ENCODE data around the gene HMGN1. TPM values are rescaled to one million over a fixed set of nuclear protein-coding genes. Genes with fewer than 3 reads are reported as not detected.

HMGN1 gene
- polyA plus RNA-seq, 1 donor (not counting 4 experiments of a cell fraction or from before 2014, with no cell fraction given), result 245 TPM

- TF ChIP-seq, protein P1, sequence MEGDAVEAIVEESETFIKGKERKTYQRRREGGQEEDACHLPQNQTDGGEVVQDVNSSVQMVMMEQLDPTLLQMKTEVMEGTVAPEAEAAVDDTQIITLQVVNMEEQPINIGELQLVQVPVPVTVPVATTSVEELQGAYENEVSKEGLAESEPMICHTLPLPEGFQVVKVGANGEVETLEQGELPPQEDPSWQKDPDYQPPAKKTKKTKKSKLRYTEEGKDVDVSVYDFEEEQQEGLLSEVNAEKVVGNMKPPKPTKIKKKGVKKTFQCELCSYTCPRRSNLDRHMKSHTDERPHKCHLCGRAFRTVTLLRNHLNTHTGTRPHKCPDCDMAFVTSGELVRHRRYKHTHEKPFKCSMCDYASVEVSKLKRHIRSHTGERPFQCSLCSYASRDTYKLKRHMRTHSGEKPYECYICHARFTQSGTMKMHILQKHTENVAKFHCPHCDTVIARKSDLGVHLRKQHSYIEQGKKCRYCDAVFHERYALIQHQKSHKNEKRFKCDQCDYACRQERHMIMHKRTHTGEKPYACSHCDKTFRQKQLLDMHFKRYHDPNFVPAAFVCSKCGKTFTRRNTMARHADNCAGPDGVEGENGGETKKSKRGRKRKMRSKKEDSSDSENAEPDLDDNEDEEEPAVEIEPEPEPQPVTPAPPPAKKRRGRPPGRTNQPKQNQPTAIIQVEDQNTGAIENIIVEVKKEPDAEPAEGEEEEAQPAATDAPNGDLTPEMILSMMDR (optimal IDR thresholded peaks at IDR 0.05 in 1 of 3, IDR thresholded peaks at IDR 0.05 in 1 of 3, conservative IDR thresholded peaks at IDR 0.05 in 1 of 3; ENCODE audit: extremely low read depth in 1 of 3, insufficient read depth in 2 of 3, low read length in 3 of 3), result no peak
- Histone ChIP-seq H3K9me1 (ENCODE audit: control insufficient read depth, extremely low read depth, insufficient read depth, low read length) (no peaks in the 10 kb centered on the region), H3K9me3 (ENCODE audit: control insufficient read depth, low read depth, low read length) (no peaks in the 10 kb centered on the region), H3K27ac (ENCODE audit: control insufficient read depth, insufficient read depth, low read length) (peak overlapping the region; percentile 87), H2AFZ (ENCODE audit: control insufficient read depth, low read length) (no peak overlapping the region), H3K4me1 (ENCODE audit: control insufficient read depth, extremely low read depth, insufficient read depth, low read length) (peaks cover 24% of the 10 kb centered on the region), H3K4me2 (ENCODE audit: control insufficient read depth, extremely low read depth, insufficient read depth, low read depth, low read length) (peak overlapping the region; percentile 98), H3K27me3 (ENCODE audit: control insufficient read depth, extremely low read depth, insufficient read depth, low read length) (no peaks in the 10 kb centered on the region), H4K20me1 (ENCODE audit: control insufficient read depth, extremely low read depth, insufficient read depth, low read length) (peaks cover 8% of the 10 kb centered on the region), H3K79me2 (ENCODE audit: control insufficient read depth, insufficient read depth, low read length) (peaks cover 38% of the 10 kb centered on the region), H3K36me3 (ENCODE audit: control insufficient read depth in 2 of 2, extremely low read depth in 1 of 2, insufficient read depth in 2 of 2, low read length in 2 of 2) (peaks cover 5 to 21% of the 10 kb centered on the region in 2 experiments), H3K9ac (ENCODE audit: control insufficient read depth, extremely low read depth, insufficient read depth, low read length) (peak overlapping the region; percentile 19), H3K4me3 (ENCODE audit: control insufficient read depth in 2 of 3, extremely low read depth in 1 of 3, insufficient read depth in 2 of 3, low read depth in 1 of 3, low read length in 3 of 3) (peak overlapping the region; percentile 63 to 99 (median 96))
- FAIRE-seq (no peak), DNase-seq (ENCODE audit: low read depth, low spot score) (no peak)
- dilution Hi-C loops (cut with MboI; ENCODE audit: extremely low pct_ligation_motif_present, low sequenced_read_pairs), result no loop called here
Observed at GRCh38 chr21:39346671-39347331, 2.1 kb downstream of the HMGN1 start.

- Histone ChIP-seq H3K4me1 (ENCODE audit: control insufficient read depth, extremely low read depth, insufficient read depth, low read length) (peaks cover 24% of the 10 kb centered on the region), H3K36me3 (ENCODE audit: control insufficient read depth in 2 of 2, extremely low read depth in 1 of 2, insufficient read depth in 2 of 2, low read length in 2 of 2) (peaks cover 5 to 27% of the 10 kb centered on the region in 2 experiments), H2AFZ (ENCODE audit: control insufficient read depth, low read length) (no peak overlapping the region), H3K27ac (ENCODE audit: control insufficient read depth, insufficient read depth, low read length) (no peak overlapping the region), H3K9me3 (ENCODE audit: control insufficient read depth, low read depth, low read length) (no peaks in the 10 kb centered on the region), H3K79me2 (ENCODE audit: control insufficient read depth, insufficient read depth, low read length) (peaks cover 38% of the 10 kb centered on the region), H3K9ac (ENCODE audit: control insufficient read depth, extremely low read depth, insufficient read depth, low read length) (no peak overlapping the region), H3K4me3 (ENCODE audit: control insufficient read depth in 2 of 3, extremely low read depth in 1 of 3, insufficient read depth in 2 of 3, low read depth in 1 of 3, low read length in 3 of 3) (peak overlapping the region in 1 of 3 experiments; percentile 96), H3K27me3 (ENCODE audit: control insufficient read depth, extremely low read depth, insufficient read depth, low read length) (no peaks in the 10 kb centered on the region), H4K20me1 (ENCODE audit: control insufficient read depth, extremely low read depth, insufficient read depth, low read length) (peaks cover 8% of the 10 kb centered on the region), H3K9me1 (ENCODE audit: control insufficient read depth, extremely low read depth, insufficient read depth, low read length) (no peaks in the 10 kb centered on the region), H3K4me2 (ENCODE audit: control insufficient read depth, extremely low read depth, insufficient read depth, low read depth, low read length) (peak overlapping the region; percentile 98)
- dilution Hi-C loops (cut with MboI; ENCODE audit: extremely low pct_ligation_motif_present, low sequenced_read_pairs), result no loop called here
- no peak for FAIRE-seq
- TF ChIP-seq, protein P1 (optimal IDR thresholded peaks at IDR 0.05 in 1 of 3, IDR thresholded peaks at IDR 0.05 in 1 of 3, conservative IDR thresholded peaks at IDR 0.05 in 1 of 3; ENCODE audit: extremely low read depth in 1 of 3, insufficient read depth in 2 of 3, low read length in 3 of 3), result no peak
- no peak for TF ChIP-seq EZH2 (IDR thresholded peaks at IDR 0.05; ENCODE audit: low read length)
- DNase-seq (ENCODE audit: low read depth, low spot score), result no peak
Observed at GRCh38 chr21:39346206-39346605, 2.7 kb downstream of the HMGN1 start.
